Transverse colon (tissue), 4 donors: ENCODE data around the gene VAV1. TPM values are rescaled to one million over a fixed set of nuclear protein-coding genes. Genes with fewer than 3 reads are reported as not detected.
A peak's percentile ranks its signal among the peaks of the same experiment; 100 is the strongest.

ENCODE experiments used
- DNase-seq: peaks from one replicate; pipeline ENCODE4 v3.0.0-alpha.2; 2019
- H3K27ac ChIP-seq, 4 donors: fragments of 200-600 bp; sonication (generic); 2 replicates each; pipeline ENCODE4 v1.5.1; 2016 to 2018; ENCODE audit warnings: inconsistent platforms in 4 of 4
- H3K27me3 ChIP-seq: fragments of 200-600 bp; sonication (generic); 2 replicates; pipeline ENCODE4 v1.5.1; 2017; ENCODE audit warnings: inconsistent platforms
- H3K36me3 ChIP-seq, 4 donors: fragments of 200-600 bp; sonication (generic); 2 replicates each; pipeline ENCODE4 v1.5.1; 2017 to 2019; ENCODE audit warnings: inconsistent platforms in 4 of 4
- H3K4me1 ChIP-seq, 4 donors: fragments of 200-600 bp; sonication (generic); 2 replicates each; pipeline ENCODE4 v1.5.1; 2017 to 2020; ENCODE audit warnings: inconsistent platforms in 4 of 4
- H3K4me3 ChIP-seq, 4 donors: fragments of 200-600 bp; sonication (generic); 1 replicate in 1 of 4; 2 replicates in 3 of 4; pipeline versions ENCODE4 v1.5.1 to v1.6.1; 2017 to 2019; ENCODE audit warnings: inconsistent platforms in 4 of 4
- H3K9me3 ChIP-seq, 2 donors: fragments of 200-600 bp; sonication (generic); 2 replicates each; pipeline ENCODE4 v1.5.1; 2017 to 2019; ENCODE audit warnings: inconsistent platforms in 2 of 2
- CTCF ChIP-seq, 5 experiments: fragments of 200-600 bp in 3 of 5; fragments of 450-650 bp in 2 of 5; sonication (generic) in 3 of 5; IDR thresholded peaks; 1 replicate in 2 of 5; 2 replicates in 3 of 5; pipeline ENCODE4 v1.5.1; 2016 to 2017; ENCODE audit warnings: antibody characterized with exemption in 5 of 5, inconsistent platforms in 3 of 5, mild to moderate bottlenecking in 2 of 5, moderate library complexity in 1 of 5
- EP300 ChIP-seq: sonication (generic); formaldehyde crosslinking; IDR thresholded peaks from one replicate; pipeline ENCODE4 v1.6.1; 2017; ENCODE audit warnings: antibody characterized with exemption, low read depth
- POLR2A ChIP-seq: fragments of 450-650 bp; IDR thresholded peaks from one replicate; pipeline ENCODE4 v1.6.1; 2016; ENCODE audit warnings: antibody characterized with exemption, mild to moderate bottlenecking, moderate library complexity
- POLR2AphosphoS5 ChIP-seq, 3 donors: sonication (generic); formaldehyde crosslinking; IDR thresholded peaks; one replicate each; pipeline ENCODE4 v1.6.1; 2016; ENCODE audit warnings: antibody characterized with exemption in 3 of 3
- WGBS, 2 donors: methylation state at CpG; one replicate each; pipeline ENCODE4 v1.1.5; 2018; ENCODE audit warnings: low coverage in 1 of 2; 5-methylcytosine and 5-hydroxymethylcytosine counted together
- in situ Hi-C, 4 donors: fragments of 200-750 bp; cut with MboI; loops; one replicate each; pipeline versions ENCODE4 v1.15.0 to v1.15.1; 2017; ENCODE audit warnings: low sequenced_read_pairs in 3 of 4, low pct_ligation_motif_present in 1 of 4, low pct_unique_long_range_greater_than_20kb in 1 of 4
- intact Hi-C: fragments of 100-400 bp; cut with DNase I; formaldehyde crosslinking; loops from one replicate; pipeline ENCODE4 v1.15.1; 2023; ENCODE audit warnings: low total_unique reads
- total RNA-seq, 4 donors: library from RNA; depleted of rRNA; stranded (reverse); fragments of >200 nt; gene quantifications; one replicate each; pipeline ENCODE4 v1.1.0, GENCODE V29; 2016

Gene VAV1
- total RNA-seq, 4 donors from 2014 or later: 0.60 to 10.8 (median 6.0) TPM

- no peak overlapping the region for H3K4me3 ChIP-seq
- 80% methylated on average over 20 of the region's 20 CpGs; no CpG with 5 or more reads in 1 of the 2 donors for WGBS, 2 donors
- no peaks in the 10 kb centered on the region for H3K9me3 ChIP-seq
- peaks cover 23 to 40% (median 24%) of the 10 kb centered on the region in 4 donors for H3K4me1 ChIP-seq
- intact Hi-C loops: no loop called here
- H3K27ac ChIP-seq: no peak overlapping the region
- no peak for DNase-seq
- no peaks in the 10 kb centered on the region for H3K27me3 ChIP-seq
- TF ChIP-seq CTCF (IDR thresholded peaks at IDR 0.05) (no peak), EP300 (no peak), POLR2AphosphoS5 (IDR thresholded peaks at IDR 0.05) (no peak), POLR2A (no peak)
- in situ Hi-C loops: loop anchor here in 2 of 4 donors (10.0 to 25.0 kb wide), 2 partner anchors 128 to 209 kb away; no protein-coding TSS in a partner anchor
- H3K36me3 ChIP-seq: no peaks in the 10 kb centered on the region
These were observed 38.3 kb upstream of the VAV1 start for GRCh38 chr19:6734096-6734696.

- Histone ChIP-seq H3K27ac (peak overlapping the region; percentile 94 to 98 (median 96)), H3K4me3 (no peak overlapping the region), H3K36me3 (no peaks in the 10 kb centered on the region), H3K27me3 (no peaks in the 10 kb centered on the region), H3K9me3 (no peaks in the 10 kb centered on the region), H3K4me1 (peaks cover 23 to 34% (median 27%) of the 10 kb centered on the region in 4 donors)
- no peak for DNase-seq
- TF ChIP-seq EP300 (no peak), CTCF (IDR thresholded peaks at IDR 0.05) (no peak), POLR2AphosphoS5 (IDR thresholded peaks at IDR 0.05) (no peak), POLR2A (no peak)
- 78 to 100% methylated on average over 5 to 15 of the region's 15 CpGs for WGBS, 2 donors
- in situ Hi-C loops (loop anchor here in 3 of 4 donors (5.0 to 25.0 kb wide), 3 partner anchors 127 to 211 kb away; no protein-coding TSS in a partner anchor), intact Hi-C loops (loop anchor here (5.0 kb wide), 1 partner anchor 632 kb away; no protein-coding TSS in a partner anchor)
These were observed 37.2 kb upstream of the VAV1 start for GRCh38 chr19:6735181-6735911.

GRCh38 chr19:6736169-6736916 is 36.2 kb upstream of the VAV1 start:
- H3K4me3 ChIP-seq: peak overlapping the region; percentile 49 to 95 (median 84)
- no peaks in the 10 kb centered on the region for H3K27me3 ChIP-seq
- peaks cover 23 to 37% (median 30%) of the 10 kb centered on the region in 4 donors for H3K4me1 ChIP-seq
- in situ Hi-C loops: loop anchor here in 3 of 4 donors (5.0 to 25.0 kb wide), 3 partner anchors 126 to 212 kb away; no protein-coding TSS in a partner anchor
- peak; percentile 84 for DNase-seq
- intact Hi-C loops: loop anchor here (5.0 kb wide), 1 partner anchor 631 kb away; no protein-coding TSS in a partner anchor
- H3K9me3 ChIP-seq: no peaks in the 10 kb centered on the region
- H3K36me3 ChIP-seq: no peaks in the 10 kb centered on the region
- H3K27ac ChIP-seq: peak overlapping the region; percentile 94 to 98 (median 96)
- TF ChIP-seq EP300 (no peak), POLR2AphosphoS5 (IDR thresholded peaks at IDR 0.05) (peak; percentile 44 to 66 (median 59)), POLR2A (peak; percentile 46), CTCF (IDR thresholded peaks at IDR 0.05) (peak; percentile 54 to 89 (median 61))
- 17 to 43% methylated on average over 6 to 24 of the region's 25 CpGs for WGBS, 2 donors
